GM12872 (cell line): ENCODE data around the gene TOX2.

Experiments used
- CTCF ChIP-seq: IDR thresholded peaks from 3 replicates; pipeline ENCODE4 v1.5.1; 2011; ENCODE audit warnings: low read depth, mild to moderate bottlenecking, low read length, moderate library complexity; ENCODE audit not compliant: insufficient read depth

The TOX2 gene

GRCh38 chr20:44065401-44066340, 151.0 kb downstream of the TOX2 start:
- TF ChIP-seq CTCF, result no peak

GRCh38 chr20:44066645-44067606, 152.3 kb downstream of the TOX2 start:
- TF ChIP-seq CTCF, result no peak

- no peak for TF ChIP-seq CTCF
Measured at GRCh38 chr20:44067650-44068081, 153.0 kb downstream of the TOX2 start.

GRCh38 chr20:44068316-44069201, 153.9 kb downstream of the TOX2 start:
- peak; percentile 34; the same call in 2 of the 3 replicates for TF ChIP-seq CTCF

GRCh38 chr20:44069203-44070011, 154.8 kb downstream of the TOX2 start:
- no peak for TF ChIP-seq CTCF

GRCh38 chr20:44070139-44070900, 155.7 kb downstream of the TOX2 start:
- TF ChIP-seq CTCF, result no peak
